SIG-M5 (cell line): ENCODE data around the gene CPSF7.
A peak's percentile ranks its signal among the peaks of the same experiment; 100 is the strongest.
"Not testable (repeated sequence)": the region's sequence is repeated elsewhere in the genome, so short reads cannot be mapped to it uniquely, and the experiment has no call there.

Experiments
- DNase-seq: peaks from one replicate; lab custom pipeline; 2025; lab: John Stamatoyannopoulos, UW

Gene CPSF7

DNA sequence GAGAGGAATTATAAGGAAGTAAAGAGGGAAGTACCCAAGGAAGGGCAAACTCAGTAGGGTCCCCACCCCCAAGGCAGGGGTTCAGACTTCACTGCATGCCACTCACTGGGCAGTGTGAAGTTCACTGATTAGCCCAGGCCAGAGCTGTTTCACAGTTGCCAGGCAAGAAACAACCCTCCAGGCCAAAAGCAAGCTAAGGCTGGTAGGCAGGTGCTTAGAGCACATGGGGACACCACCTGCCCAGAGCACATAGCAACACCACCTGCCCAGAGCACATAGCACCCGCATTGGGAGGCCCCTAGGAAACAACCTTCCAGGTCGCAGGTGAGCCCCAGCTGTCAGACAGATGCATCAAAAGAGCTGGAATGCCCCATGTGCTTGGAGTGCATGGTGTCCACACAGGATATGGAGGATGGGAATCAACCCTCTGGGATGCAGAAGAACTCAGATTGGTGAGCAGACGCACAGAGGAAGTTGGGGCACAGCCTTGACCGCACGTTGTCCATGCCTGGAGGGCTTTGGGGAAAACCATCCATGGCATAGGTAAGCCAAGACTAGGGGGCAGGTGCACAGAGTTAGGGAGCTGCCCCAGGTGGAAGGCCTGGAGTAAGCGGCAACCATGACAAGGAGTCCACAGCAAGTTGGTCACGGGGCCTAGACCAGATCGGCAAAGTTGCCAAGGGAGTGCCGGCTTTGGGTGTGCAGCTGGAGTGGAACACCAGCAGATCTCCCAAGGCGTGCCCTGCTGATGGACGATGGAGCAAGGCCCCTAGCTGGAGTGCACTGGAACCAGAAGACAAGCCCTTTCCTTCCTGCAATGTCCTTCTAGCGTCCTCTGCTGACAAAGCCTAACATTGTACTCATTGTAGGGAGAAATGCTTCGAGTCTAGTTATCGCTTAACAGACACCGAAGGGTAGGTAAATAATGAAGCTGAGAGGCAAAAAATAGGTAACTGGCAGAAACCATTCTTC is 45.2 kb downstream of the CPSF7 start:
- no peak for DNase-seq

DNA sequence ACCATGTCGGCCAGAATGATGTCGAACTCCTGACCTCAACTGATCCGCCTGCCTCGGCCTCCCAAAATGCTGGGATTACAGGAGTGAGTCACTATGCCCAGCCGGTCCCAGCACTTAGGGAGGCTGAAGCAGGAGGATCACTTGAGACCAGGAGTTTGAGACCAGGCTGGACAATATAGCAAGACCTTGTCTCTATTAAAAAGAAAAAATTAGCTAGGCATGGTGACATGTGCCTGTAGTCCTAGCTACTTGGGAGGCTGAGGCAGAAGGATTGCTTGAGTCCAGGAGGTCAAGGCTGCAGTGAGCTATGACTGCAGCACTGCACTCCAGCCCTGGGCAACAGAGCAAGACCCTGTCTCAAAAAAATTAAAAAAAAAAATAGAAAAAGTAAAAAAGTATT is 45.9 kb downstream of the CPSF7 start:
- not testable (repeated sequence) for DNase-seq

DNA sequence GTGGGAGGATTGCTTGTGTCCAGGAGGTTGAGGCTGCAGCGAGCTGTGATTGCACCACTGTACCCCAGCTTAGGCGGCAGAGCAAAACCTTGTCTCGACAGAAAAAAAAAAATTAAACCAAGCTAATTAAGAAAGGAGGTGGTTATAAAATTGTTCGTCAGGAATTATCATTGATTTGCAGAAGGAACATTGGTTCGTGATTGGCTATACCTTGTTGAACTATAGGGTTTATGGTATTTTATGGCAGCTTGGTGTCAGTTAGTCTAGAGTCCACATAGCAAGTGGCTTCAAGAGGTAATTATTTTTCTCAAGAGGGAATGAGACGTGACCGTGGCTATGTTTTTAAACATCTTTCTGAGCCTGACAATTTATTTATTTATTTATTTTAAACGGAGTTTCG is 48.9 kb downstream of the CPSF7 start:
- DNase-seq, result no peak

DNA sequence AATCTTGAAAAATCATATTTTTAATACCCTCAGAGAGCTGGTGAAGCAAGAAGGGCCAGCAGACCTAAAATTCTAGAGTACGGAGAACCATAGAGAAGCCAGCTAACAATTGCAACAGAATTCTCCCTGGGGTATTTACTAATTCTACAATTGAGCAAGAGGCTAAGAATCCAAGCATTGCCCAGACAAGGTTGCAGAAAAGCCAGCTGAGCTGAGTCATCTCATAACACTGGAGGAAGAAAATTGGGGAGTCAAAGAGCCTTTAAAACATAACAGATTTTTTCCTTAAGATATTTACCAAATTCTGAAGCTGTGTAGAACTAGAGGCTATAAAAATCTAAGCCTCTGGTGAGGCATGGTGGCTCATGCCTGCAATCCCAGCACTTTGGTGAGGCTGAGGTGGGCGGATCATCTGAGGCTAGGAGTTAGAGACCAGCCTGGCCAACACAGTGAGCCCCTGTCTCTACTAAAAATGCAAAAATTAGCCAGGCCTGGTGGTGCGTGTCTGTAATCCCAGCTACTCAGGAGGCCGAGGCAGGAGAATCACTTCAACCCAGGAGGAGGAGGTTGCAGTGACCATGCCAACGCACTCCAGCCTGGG is 51.0 kb downstream of the CPSF7 start:
- peak; percentile 40 for DNase-seq

DNA sequence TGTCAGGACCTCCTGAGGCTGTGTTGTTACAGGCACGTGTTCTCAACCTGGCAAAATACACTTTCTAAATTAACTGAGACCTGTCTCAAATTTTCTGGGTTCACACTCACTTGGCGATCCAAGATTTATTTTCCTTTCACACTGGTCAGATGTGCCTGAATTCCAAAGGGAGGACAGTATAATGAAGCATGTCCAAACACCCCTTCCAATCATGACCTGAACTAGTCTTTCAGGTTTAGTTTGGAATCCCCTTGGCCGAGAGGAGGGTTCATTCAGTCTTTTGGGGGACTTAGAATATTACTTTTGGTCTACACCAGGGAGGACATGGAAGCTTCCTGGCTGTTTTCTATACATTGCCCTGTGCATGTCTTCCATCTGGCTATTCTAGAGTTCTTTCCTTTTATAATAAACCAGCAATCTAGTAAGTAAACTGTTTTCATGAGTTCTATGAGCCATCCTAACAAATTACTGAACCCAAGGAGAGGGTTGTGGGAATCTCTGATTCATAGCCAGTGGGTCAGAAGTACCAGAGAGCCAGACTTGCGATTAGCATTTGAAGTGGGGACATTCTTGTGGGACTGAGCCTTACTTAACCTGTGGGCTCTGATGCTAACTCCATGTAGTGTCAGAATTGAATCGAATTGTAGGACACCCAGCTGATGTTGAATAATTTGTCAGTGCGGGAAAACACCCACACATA is 52.2 kb downstream of the CPSF7 start:
- DNase-seq, result no peak

DNA sequence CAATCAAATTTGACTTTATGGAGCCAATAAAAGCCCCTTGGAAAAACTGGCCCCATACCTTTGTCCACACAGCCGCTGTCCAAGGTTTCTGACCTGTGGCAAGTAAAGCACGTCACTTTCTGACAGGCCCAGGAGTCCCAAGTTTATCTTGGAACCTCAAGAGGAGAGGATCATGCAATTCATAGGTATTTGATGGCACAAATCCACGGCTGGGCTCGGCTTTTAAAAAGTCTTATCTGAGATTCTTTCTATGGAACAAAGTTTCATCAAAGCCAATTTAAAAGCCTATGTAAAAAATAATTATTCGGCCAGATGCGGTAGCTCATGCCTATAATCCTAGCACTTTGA is 54.0 kb downstream of the CPSF7 start:
- no peak for DNase-seq

DNA sequence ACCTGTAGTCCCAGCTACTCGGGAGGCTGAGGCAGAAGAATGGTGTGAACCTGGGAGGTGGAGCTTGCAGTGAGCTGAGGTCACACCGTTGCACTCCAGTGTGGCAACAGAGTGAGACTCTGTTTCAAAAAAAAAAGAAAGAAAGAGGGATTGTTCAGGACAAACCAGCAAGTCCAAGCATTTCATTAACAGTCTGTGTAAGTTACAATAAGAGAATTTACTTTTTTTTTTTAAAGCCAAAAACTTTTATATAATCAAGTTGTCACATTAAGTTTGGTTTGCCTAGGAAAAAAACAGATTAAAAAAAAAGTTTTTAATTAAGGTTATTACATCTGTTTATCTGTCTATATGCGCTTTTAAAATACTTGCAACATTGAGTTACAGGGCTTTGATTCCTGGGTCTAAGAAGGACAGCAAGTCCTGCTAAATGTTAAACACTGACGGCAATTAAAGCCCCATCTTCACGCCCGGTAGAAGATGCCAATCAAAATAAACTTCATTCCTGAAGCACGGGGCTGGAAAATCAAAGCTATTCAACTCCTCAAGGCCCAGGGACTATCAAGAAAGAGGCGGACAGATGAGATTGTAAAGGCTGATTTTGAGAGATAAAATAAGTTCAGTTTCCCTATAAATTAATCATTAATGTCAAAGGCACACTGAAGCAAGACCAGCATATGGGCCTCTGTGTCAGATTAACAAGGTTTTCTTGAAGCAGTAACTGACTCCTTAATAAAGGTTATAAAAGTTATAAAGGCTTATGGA is 56.9 kb downstream of the CPSF7 start:
- no peak for DNase-seq

DNA sequence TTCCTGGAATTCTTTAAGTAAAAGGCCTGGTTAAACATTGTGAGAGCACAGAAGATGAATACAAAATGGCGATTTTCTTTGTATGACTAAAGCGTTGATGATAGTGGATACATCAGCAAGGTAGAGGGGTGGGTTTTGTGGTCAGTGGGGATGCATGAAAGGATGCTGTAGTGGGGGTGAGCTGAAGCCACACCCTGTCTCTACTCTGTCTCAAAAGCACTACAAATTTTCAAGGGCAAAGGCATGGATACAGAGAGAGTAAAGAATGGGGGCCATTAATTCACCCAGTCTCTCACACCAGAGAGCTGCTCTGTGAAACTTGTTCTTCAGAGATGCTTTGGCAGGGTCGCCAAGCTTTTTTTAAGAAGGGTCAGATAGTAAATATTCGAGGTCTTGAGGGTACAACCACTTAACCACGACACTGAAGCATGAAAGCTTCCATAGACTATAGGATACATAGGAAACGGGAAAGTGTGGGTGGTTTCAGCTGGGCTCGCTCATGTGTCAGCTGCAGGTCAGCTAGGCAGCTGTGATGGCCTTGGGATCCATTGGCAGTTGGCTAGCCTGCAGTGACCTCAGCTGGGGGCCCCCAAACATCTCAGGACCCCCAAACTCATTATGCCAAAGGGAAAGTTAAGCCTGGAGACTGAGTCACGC is 59.3 kb downstream of the CPSF7 start:
- DNase-seq, result no peak

DNA sequence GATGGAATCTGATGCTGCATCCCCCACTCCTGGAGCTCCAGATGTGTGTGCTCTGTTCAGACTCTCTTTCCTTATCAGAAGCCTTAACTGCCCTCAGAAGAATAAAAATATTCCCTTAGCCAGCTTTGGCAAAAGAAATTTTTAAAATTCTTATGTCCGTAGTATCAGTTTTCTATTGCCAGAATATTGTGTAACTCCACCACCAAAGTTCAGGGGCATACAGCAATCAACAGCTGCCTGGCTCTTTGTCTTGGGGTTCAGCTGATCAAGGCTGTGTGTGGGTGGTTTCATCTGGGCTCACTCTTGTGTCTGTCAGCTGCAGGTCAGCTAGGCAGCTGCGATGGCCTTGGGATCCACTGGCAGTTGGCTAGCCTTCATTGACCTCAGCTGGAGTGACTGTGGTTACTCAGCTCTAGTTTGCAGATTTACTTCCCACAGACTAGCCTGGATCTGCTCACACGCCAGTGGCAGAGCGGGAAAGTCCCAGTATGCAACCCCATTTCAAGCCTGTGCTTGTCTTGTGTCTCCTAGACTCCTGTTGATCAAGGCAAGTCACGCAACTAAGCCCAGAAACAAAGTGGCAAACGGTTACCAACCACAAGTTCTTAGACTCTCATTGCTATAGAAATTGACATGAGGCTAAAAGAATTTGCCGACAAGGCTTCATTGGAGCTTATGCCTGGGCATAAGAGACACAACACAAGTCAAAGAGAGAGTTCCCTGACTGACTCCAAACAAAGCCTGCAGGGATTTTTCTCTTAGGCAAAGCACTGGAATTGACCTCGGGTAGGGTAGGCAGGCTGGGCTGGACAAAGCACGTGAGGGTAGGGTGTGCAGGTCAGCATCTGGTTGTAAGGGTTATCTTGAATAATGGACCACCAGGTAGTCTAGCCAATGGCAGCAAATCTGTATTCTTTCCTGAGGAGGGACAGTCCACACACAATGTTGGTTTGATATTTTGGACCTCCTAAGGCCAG is 60.1 kb downstream of the CPSF7 start:
- no peak for DNase-seq

DNA sequence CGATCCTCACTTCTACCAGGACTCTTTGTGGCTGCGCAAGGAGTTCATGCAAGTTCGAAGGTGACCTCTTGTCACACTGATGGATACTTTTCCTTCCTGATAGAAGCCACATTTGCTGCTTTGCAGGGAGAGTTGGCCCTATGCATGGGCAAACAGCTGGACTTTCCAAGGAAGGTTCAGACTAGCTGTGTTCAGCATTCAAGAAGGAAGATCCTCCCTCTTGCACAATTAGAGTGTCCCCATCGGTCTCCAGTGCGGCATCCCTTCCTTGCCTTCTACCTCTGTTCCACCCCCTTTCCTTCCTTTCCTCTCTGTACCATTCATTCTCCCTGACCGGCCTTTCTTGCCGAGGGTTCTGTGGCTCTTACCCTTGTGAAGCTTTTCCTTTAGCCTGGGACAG is 61.1 kb downstream of the CPSF7 start:
- no peak for DNase-seq

DNA sequence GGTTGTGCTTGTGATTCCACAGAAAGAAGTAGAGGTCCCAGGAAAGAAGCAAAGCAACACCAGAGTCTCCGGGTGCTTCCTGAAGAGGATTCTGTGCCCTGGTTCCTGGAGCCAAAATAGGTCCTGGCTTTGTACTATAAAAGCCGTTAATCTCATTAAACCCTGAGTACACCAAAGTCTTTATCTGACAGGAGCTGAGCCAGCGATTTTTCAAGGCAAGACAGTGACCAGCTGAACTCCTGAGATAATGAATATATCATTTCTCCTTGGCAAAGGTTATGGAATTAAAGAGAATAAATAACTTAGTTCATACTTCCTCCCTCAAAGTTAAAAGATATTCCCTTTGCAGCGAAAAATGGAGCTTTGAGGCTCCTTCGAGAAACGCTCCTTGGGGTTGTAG is 62.4 kb downstream of the CPSF7 start:
- DNase-seq, result no peak

DNA sequence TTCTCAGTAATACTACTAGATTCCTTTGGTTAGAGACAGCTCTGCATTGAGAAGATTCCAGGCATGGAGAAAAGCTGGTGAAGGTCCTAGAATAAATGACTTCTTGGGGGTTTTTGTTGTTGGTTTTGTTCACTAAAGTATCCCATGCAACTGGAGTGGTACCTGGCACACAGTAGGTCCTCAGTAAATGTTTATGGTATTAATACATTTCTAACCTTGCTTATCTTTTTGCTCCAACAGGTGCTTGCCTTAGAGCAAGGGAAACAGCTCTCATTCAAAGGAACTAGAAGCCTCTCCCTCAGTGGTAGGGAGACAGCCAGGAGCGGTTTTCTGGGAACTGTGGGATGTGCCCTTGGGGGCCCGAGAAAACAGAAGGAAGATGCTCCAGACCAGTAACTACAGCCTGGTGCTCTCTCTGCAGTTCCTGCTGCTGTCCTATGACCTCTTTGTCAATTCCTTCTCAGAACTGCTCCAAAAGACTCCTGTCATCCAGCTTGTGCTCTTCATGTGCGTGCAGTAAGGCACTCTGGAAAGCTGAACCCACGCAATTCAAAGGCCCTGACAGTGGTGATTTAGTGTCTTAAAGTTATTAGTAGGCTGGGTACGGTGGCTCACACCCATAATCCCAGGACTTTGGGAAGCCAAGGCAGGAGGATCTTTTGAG is 65.6 kb downstream of the CPSF7 start:
- DNase-seq, result no peak

DNA sequence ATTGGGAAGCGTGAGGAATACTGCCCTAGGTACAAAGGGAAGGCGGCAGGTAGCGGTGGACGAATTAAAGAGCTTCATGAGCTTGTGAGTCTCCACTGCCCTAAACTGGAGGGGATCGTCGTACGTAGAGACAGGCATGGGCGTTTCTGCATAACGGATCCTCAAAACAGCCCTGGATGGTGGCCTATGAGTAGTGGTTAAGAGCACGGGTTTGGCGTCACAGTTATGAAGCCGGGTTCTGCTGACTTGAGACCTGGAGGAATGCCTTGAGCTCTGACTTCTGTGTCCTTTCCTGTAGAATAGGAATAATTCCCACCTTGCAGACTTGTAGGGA is 67.3 kb downstream of the CPSF7 start:
- no peak for DNase-seq

DNA sequence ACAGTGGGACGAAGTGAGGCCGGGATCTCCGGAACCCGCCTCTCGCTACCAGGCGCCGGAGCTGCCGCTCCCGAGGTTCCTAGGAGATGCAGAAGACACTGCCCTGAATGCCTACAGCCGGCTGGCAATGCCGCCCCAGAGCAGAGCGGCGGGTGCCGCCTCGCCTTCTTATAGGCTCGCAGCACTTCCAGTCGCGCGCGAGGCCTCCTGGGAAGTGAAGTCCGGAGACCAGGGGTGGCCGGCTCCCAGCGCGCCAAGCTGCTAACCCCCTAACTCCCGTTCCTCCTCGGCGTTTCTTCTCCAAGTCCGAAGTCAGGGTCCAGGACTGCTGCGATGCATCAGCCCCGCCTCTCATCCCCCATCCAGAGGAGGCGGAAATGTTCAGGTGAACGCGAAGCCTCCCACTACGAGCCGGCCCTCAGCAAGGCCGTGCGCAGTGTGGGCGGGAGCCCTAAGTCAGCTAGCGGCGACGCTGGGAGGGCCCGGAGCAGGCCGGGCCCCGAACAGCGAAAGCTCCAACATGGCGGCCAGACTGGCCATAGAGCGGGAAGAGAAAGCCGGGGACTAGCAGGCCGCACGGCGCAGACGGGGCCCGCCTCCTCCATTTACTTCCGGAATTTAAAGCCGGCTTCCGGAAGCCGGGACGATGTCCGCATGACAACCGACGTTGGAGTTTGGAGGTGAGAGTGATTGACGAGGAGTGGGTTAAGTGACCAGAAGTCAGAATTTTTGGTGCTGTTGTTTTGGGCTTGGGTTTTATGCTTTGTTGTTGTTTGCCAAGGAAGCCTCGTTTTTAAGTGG is 67.8 kb downstream of the CPSF7 start, which contains the start of the genes CYB561A3 and TMEM138:
Gene CYB561A3 (minus strand): TSS at position 142 of the 801 bp plus-strand sequence. CDS start 5,169 bp downstream, outside the sequence.
Gene TMEM138 (plus strand): TSS at position 634 of the 801 bp plus-strand sequence. CDS start 2,017 bp downstream, outside the sequence.
- DNase-seq, result peak; percentile 58

DNA sequence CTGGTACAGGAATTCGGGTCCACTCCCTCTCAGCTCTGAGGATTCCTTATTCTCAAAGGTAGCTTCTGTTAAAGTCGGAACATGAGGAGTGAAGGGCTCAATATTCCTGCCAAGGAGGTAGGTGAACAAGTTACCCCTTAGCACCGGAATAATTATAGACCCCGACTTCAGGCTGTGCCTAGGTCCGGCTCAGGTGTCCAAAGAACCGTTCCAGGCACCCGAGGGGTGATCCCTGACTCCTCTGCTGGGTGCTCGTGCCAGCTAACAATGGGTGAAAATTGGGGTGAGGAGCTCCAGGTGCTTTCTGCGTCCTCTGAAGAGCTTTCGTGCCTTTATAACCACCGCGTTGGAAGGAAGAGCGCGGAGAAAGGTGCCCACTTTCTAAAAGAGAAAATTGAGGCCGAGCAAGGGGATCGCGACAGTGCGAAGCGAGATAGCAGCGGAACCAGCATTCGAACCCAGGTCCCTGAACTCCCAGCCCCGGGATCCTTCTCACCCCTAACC is 68.5 kb downstream of the CPSF7 start:
- no peak for DNase-seq

DNA sequence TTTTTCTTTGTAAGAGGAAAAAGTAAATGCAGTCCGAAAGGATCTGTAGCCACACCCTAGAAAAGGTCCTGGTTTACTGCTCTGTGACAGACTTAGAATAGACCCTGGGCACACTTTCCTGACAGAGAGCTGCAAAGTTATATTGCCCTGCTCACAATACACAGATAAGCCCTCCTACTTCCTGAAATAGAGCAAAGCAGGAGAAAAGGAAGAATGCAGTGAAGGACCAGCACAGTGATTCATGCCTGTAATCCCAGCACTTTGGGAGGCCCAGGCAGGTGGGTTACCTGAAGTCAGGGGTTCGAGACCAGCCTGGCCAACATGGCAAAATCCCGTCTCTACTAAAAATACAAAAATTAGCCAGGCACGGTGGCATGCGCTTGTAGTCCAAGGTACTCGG is 70.3 kb downstream of the CPSF7 start:
- no peak for DNase-seq

DNA sequence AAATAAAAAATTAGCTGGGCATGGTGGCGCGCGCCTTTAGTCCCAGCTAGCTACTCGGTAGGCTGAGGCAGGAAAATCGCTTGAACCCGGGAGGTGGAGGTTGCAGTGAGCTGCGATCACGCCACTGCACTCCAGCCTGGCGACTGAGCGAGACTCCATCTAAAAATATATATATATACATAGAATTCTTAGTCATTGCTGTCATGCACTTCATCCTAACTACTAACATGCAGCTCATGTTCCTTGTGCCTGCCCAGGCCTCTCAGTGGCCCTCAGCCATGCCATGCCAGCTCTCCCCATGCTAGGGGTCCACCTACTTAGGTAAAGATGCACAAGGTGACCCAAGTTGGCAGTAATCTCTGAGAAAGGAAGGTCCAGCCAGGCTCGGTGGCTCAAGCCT is 71.2 kb downstream of the CPSF7 start:
- DNase-seq, result no peak

DNA sequence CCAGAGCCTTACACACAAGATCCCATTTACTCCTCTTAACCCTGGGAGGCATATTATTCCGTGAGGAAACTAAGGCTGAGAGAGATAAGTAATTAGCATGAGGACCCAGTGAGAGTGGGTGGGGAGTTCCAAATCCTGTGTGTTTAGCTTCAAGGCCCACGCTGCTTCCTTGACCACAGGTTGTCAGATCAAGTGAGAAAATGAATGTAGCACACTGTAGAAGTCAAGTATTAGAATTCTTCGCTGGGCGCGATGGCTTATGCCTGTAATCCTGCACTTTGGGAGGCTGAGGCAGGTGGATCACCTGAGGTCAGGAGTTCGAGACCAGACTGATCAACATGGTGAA is 71.9 kb downstream of the CPSF7 start:
- DNase-seq, result no peak
